HepG2 (cell line): ENCODE data around the gene SALL4. TPM values are rescaled to one million over a fixed set of nuclear protein-coding genes. Genes with fewer than 3 reads are reported as not detected.
A peak's percentile ranks its signal among the peaks of the same experiment; 100 is the strongest.

Experiments
- AGO2 ChIP-seq: fragments of 200-400 bp; formaldehyde crosslinking; optimal IDR thresholded peaks from 2 replicates; pipeline ENCODE3; 2017; ENCODE audit warnings: mild to moderate bottlenecking, low read depth, low read length, moderate library complexity
- ARID3A ChIP-seq: IDR thresholded peaks from 2 replicates; pipeline ENCODE4 v1.6.1; 2012; ENCODE audit warnings: low read depth, low read length, improper control_type of control experiment
- CSRNP1 ChIP-seq: sonication (generic); formaldehyde crosslinking; IDR thresholded peaks from 2 replicates; pipeline ENCODE4 v1.8.1; 2023; ENCODE audit warnings: mild to moderate bottlenecking, missing genetic modification reagents
- DRAP1 ChIP-seq: IDR thresholded peaks from 2 replicates; pipeline ENCODE4 v1.6.1; 2016; ENCODE audit warnings: missing genetic modification reagents, missing compliant biosample characterization
- ELF1 ChIP-seq: sonication (generic); formaldehyde crosslinking; IDR thresholded peaks from 2 replicates; pipeline ENCODE4 v1.4.0; 2020; ENCODE audit warnings: missing genetic modification reagents
- IKZF4 ChIP-seq: sonication (generic); formaldehyde crosslinking; IDR thresholded peaks from 2 replicates; pipeline ENCODE4 v1.5.1; 2020; ENCODE audit warnings: borderline replicate concordance, mild to moderate bottlenecking, low read depth, missing genetic modification reagents; ENCODE audit errors: not compliant biosample characterization
- IRF9 ChIP-seq: sonication (generic); formaldehyde crosslinking; IDR thresholded peaks from 2 replicates; pipeline ENCODE4 v1.8.0; 2022; ENCODE audit warnings: missing genetic modification reagents, mild to moderate bottlenecking, borderline replicate concordance
- LCORL ChIP-seq, 2 experiments: fragments of 450-650 bp in 1 of 2; sonication (generic) in 1 of 2; formaldehyde crosslinking in 1 of 2; IDR thresholded peaks; 2 replicates each; pipeline versions ENCODE4 v1.5.0 to v1.6.1; 2017 to 2020; ENCODE audit warnings: antibody characterized with exemption in 1 of 2, missing genetic modification reagents in 1 of 2
- MEF2D ChIP-seq: sonication (generic); formaldehyde crosslinking; IDR thresholded peaks from 2 replicates; pipeline ENCODE4 v1.5.1; 2020; ENCODE audit warnings: mild to moderate bottlenecking, missing genetic modification reagents
- MYNN ChIP-seq: sonication (generic); formaldehyde crosslinking; IDR thresholded peaks from 2 replicates; pipeline ENCODE4 v1.4.0; 2020; ENCODE audit warnings: mild to moderate bottlenecking, low read depth, missing genetic modification reagents
- NR2F2 ChIP-seq: IDR thresholded peaks from 2 replicates; pipeline ENCODE4 v1.6.1; 2012; ENCODE audit warnings: low read depth, inconsistent platforms, borderline replicate concordance
- RFX3 ChIP-seq: IDR thresholded peaks from 2 replicates; pipeline ENCODE4 v1.6.1; 2016; ENCODE audit warnings: missing biosample characterization, missing genetic modification reagents
- SNAI1 ChIP-seq: sonication (generic); formaldehyde crosslinking; IDR thresholded peaks from 2 replicates; pipeline ENCODE4 v1.5.0; 2020; ENCODE audit warnings: mild to moderate bottlenecking, missing genetic modification reagents, borderline replicate concordance
- THYN1 ChIP-seq: sonication (generic); formaldehyde crosslinking; IDR thresholded peaks from 2 replicates; pipeline ENCODE4 v1.8.1; 2023; ENCODE audit warnings: low read depth, mild to moderate bottlenecking, moderate library complexity, missing genetic modification reagents, borderline replicate concordance
- WIZ ChIP-seq: sonication (generic); formaldehyde crosslinking; IDR thresholded peaks from 2 replicates; pipeline ENCODE4 v1.5.1; 2020; ENCODE audit warnings: mild to moderate bottlenecking, missing genetic modification reagents
- ZBTB38 ChIP-seq: sonication (generic); formaldehyde crosslinking; IDR thresholded peaks from 2 replicates; pipeline ENCODE4 v1.5.1; 2020; ENCODE audit warnings: mild to moderate bottlenecking, missing genetic modification reagents
- ZFP1 ChIP-seq: IDR thresholded peaks from 2 replicates; pipeline ENCODE4 v1.6.1; 2016
- ZNF335 ChIP-seq: sonication (generic); formaldehyde crosslinking; IDR thresholded peaks from 2 replicates; pipeline ENCODE4 v1.4.0; 2020; ENCODE audit warnings: missing genetic modification reagents
- ZNF557 ChIP-seq: sonication (generic); formaldehyde crosslinking; IDR thresholded peaks from 2 replicates; pipeline ENCODE4 v1.4.0; 2020; ENCODE audit warnings: missing genetic modification reagents
- ZNF770 ChIP-seq: sonication (generic); formaldehyde crosslinking; IDR thresholded peaks from 2 replicates; pipeline ENCODE4 v1.5.0; 2020; ENCODE audit warnings: mild to moderate bottlenecking, missing genetic modification reagents
- ZNF773 ChIP-seq: sonication (generic); formaldehyde crosslinking; IDR thresholded peaks from 2 replicates; pipeline ENCODE4 v1.4.0; 2020; ENCODE audit warnings: missing genetic modification reagents, borderline replicate concordance
- ZNF883 ChIP-seq: sonication (generic); formaldehyde crosslinking; IDR thresholded peaks from 2 replicates; pipeline ENCODE4 v1.5.1; 2020; ENCODE audit warnings: mild to moderate bottlenecking, missing genetic modification reagents; ENCODE audit errors: not compliant biosample characterization
- ZSCAN29 ChIP-seq: sonication (generic); formaldehyde crosslinking; conservative IDR thresholded peaks from 2 replicates; pipeline ENCODE4 v1.4.0; 2020; ENCODE audit warnings: mild to moderate bottlenecking, missing genetic modification reagents
- polyA plus RNA-seq, 8 experiments: library from polyadenylated mRNA; depleted of rRNA in 3 of 8; stranded (reverse) in 7 of 8; unstranded in 1 of 8; fragments of >200 nt; fragmentation: Illumina TruSeq in 4 of 8; extraction: Trizol in 4 of 8; gene quantifications; 2 replicates each; pipeline versions ENCODE4 v1.2.1 to v1.2.3, GENCODE V29; 2011 to 2016; ENCODE audit warnings: low read depth in 4 of 8, missing spikeins in 1 of 8, mixed read lengths in 1 of 8; ENCODE audit not compliant: insufficient read depth in 1 of 8
- total RNA-seq, 5 experiments: library from RNA; depleted of rRNA; stranded (reverse); fragments of >200 nt; fragmentation: Illumina TruSeq; extraction: Trizol; gene quantifications; 2 replicates each; pipeline ENCODE4 v1.2.3, GENCODE V29; 2016; ENCODE audit warnings: low read depth in 1 of 5

Gene SALL4
- total and polyA plus RNA-seq, 2 of the 13 experiments (the other 11 are each of a cell fraction or from before 2014, with no cell fraction given): 0.33 to 1.8 TPM

GRCh38 chr20:51760905-51761546 lies 41.3 kb downstream of the SALL4 start (continued):
- TF ChIP-seq ZFP1 (CRISPR knock-in tag) (0 out of 2 replicates have a peak, but pooled peaks have one; percentile 41), ZNF770 (CRISPR knock-in tag) (no peak), LCORL (IDR thresholded peaks at IDR 0.05) (no peak; the same call in 1 of the 2 replicates), LCORL (CRISPR knock-in tag; IDR thresholded peaks at IDR 0.05) (peak; percentile 55; the same call in 1 of the 2 replicates), MEF2D (CRISPR knock-in tag) (peak; percentile 74), SNAI1 (CRISPR knock-in tag) (no peak), WIZ (CRISPR knock-in tag) (no peak), ZSCAN29 (CRISPR knock-in tag) (no peak), ZBTB38 (CRISPR knock-in tag) (peak; percentile 100), THYN1 (CRISPR knock-in tag) (no peak), DRAP1 (peak; percentile 48; the same call in 1 of the 2 replicates), RFX3 (CRISPR knock-in tag) (no peak), ZNF557 (CRISPR knock-in tag) (no peak), AGO2 (no peak), IKZF4 (CRISPR knock-in tag) (no peak), ZNF335 (CRISPR knock-in tag) (peak; percentile 68; the same call in 1 of the 2 replicates), ARID3A (peak; percentile 93), ZNF883 (CRISPR knock-in tag) (no peak), ELF1 (no peak; the same call in 1 of the 2 replicates), NR2F2 (0 out of 2 replicates have a peak, but pooled peaks have one; percentile 17), CSRNP1 (CRISPR knock-in tag) (peak; percentile 67), MYNN (no peak), IRF9 (no peak), ZNF773 (CRISPR knock-in tag) (no peak)
